Retinal pigment epithelial cell (primary cell): Measurements from ENCODE around the gene CEP44.
"Not testable (repeated sequence)": the region's sequence is repeated elsewhere in the genome, so short reads cannot be mapped to it uniquely, and the experiment has no call there.

Experiments used
- DNase-seq: peaks from one replicate; pipeline ENCODE4 v3.0.0-alpha.2; 2010; ENCODE audit warnings: low read depth
- H3K4me3 ChIP-seq: 2 replicates; pipeline ENCODE4 v1.5.1; 2011; ENCODE audit warnings: mild to moderate bottlenecking, low read length, control low read depth, moderate library complexity
- CTCF ChIP-seq: conservative IDR thresholded peaks from 2 replicates; pipeline ENCODE4 v1.5.1; 2011; ENCODE audit warnings: low read depth, low read length, control low read depth, inconsistent platforms

CEP44 gene

DNA sequence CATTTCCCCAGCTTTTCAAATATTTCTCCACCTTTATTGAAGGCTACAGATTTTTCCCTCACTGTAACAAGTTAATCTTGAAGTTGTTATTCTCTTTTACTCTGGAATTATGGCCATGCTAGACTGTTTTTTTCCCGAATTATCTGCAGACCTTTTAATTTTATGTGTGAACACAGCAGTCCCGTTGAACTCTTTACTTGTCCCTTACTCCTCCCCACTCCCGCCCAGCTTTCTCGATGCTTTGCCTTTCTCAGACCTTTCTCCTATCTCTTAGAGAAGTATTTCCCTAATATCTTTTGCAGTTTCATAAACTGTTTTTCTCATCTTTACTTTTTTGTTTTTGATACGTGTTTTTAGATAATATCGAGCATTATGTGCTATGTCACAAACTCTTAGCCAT lies 776 bp downstream of the CEP44 start:
- no peak for DNase-seq
- TF ChIP-seq CTCF: no peak
- H3K4me3 ChIP-seq: peak overlapping the region; percentile 99

GRCh38 chr4:174286870-174287269 lies 3.2 kb downstream of the CEP44 start:
- TF ChIP-seq CTCF: no peak
- no peak overlapping the region for H3K4me3 ChIP-seq

DNA sequence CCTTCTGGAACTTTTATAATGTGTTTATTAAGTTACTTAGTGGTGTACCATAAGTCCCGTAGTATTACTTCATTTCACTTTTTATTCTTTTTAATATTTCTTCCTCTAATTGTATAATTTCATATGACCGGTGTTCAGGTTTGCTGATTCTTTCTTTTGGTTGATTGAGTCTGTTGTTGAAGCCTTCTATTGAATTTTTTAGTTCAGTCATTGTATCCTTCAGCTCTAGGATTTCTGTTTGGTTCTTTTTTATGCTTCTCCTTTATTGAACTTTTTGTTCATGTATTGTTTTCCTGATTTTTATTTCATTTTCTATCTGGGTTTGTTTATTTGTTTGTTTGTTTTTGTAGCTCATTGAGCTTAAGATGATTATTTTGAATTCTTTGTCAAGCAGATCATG lies 8.8 kb downstream of the CEP44 start:
- no peak for DNase-seq
- no peak for TF ChIP-seq CTCF
- H3K4me3 ChIP-seq: no peak overlapping the region

More at GRCh38 chr4:174286870-174287269, 3.2 kb downstream of the CEP44 start:
- no peak for DNase-seq

- not testable (repeated sequence) for DNase-seq, H3K4me3 ChIP-seq
Observed at GRCh38 chr4:174294641-174295040, 10.9 kb downstream of the CEP44 start.

GRCh38 chr4:174295142-174295541 lies 11.4 kb downstream of the CEP44 start:
- not testable (repeated sequence) for DNase-seq, H3K4me3 ChIP-seq

GRCh38 chr4:174303687-174304086 lies 20.0 kb downstream of the CEP44 start:
- no peak for TF ChIP-seq CTCF
- H3K4me3 ChIP-seq: no peak overlapping the region
- DNase-seq: no peak

DNA sequence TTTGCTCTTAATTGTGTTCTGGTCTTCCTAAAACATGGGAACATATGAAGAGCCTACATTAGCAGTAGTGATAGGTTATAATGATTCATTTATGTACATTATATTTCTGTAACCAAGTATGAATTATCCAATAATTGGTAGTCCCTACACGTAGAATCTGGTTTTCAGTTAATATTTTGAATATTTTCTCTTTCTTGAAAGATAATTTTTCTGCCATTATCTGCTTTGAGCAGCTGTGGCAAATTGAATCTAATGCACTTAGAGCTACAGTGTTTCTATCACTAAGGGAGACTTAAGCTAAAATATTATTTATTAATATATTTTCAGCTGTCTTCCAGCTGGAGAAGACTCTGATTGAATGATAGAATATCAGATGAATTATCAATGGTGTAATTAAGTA lies 21.0 kb downstream of the CEP44 start:
- no peak for DNase-seq
- TF ChIP-seq CTCF: no peak
- no peak overlapping the region for H3K4me3 ChIP-seq

GRCh38 chr4:174305961-174306360 lies 22.2 kb downstream of the CEP44 start:
- TF ChIP-seq CTCF: no peak
- DNase-seq: no peak
- no peak overlapping the region for H3K4me3 ChIP-seq
